Mucosa of descending colon (tissue), 3 donors: ENCODE results near the gene PRRC2B. TPM values are rescaled to one million over a fixed set of nuclear protein-coding genes. Genes with fewer than 3 reads are reported as not detected.
A peak's percentile ranks its signal among the peaks of the same experiment; 100 is the strongest.
"Not testable (repeated sequence)": the region's sequence is repeated elsewhere in the genome, so short reads cannot be mapped to it uniquely, and the experiment has no call there.

Experiments used
- ATAC-seq: fragments of 200-7000 bp; cut with Tn5 transposase; one replicate; pipeline ENCODE4 v1.9.1; 2020; ENCODE audit warnings: mild to moderate bottlenecking, moderate library complexity
- DNase-seq, 3 donors: peaks; one replicate each; pipeline ENCODE4 v3.0.0-alpha.2; 2020
- H3K36me3 ChIP-seq: fragments of 200-600 bp; one replicate; pipeline ENCODE4 v1.8.0; 2021; ENCODE audit warnings: low read depth, mild to moderate bottlenecking
- H3K4me1 ChIP-seq: fragments of 200-600 bp; one replicate; pipeline ENCODE4 v1.8.0; 2021; ENCODE audit warnings: low read depth, mild to moderate bottlenecking
- H3K4me3 ChIP-seq: fragments of 200-600 bp; one replicate; pipeline ENCODE4 v1.8.0; 2021; ENCODE audit warnings: mild to moderate bottlenecking
- H3K9me3 ChIP-seq: fragments of 200-600 bp; one replicate; pipeline ENCODE4 v1.8.0; 2021; ENCODE audit warnings: mild to moderate bottlenecking
- intact Hi-C, 2 donors: fragments of 100-400 bp; cut with DNase I in 1 of 2; cut with micrococcal nuclease in 1 of 2; formaldehyde crosslinking; loops; one replicate each; pipeline versions ENCODE4 v1.11.0 to v1.11.1; 2022; cut with DNase I, micrococcal nuclease
- total RNA-seq, 3 donors: library from RNA; stranded (reverse); fragmentation: NEBNext Ultra II Directional in 2 of 3; extraction: Animal tissue kit (Norgen Biotek cat#: 25700) in 2 of 3; gene quantifications; one replicate each; pipeline versions ENCODE4 v1.2.1 to v1.2.4, GENCODE V29; 2021 to 2023
- TF ChIP-seq, protein P1 (sequence below): fragments of 200-600 bp; IDR thresholded peaks from one replicate; pipeline ENCODE4 v1.8.0; 2022; ENCODE audit warnings: antibody characterized with exemption, mild to moderate bottlenecking
- donor health status: DM: no; HTN: no; CAD: no; lungs with moderate emphysema.
- donor health status: DM: no; HTN: no; CAD: no.
- donor health status: DM: no; HTN: yes; CAD: no.

Gene PRRC2B
- total RNA-seq, 3 donors from 2014 or later, result 105 to 175 (median 113) TPM

DNA sequence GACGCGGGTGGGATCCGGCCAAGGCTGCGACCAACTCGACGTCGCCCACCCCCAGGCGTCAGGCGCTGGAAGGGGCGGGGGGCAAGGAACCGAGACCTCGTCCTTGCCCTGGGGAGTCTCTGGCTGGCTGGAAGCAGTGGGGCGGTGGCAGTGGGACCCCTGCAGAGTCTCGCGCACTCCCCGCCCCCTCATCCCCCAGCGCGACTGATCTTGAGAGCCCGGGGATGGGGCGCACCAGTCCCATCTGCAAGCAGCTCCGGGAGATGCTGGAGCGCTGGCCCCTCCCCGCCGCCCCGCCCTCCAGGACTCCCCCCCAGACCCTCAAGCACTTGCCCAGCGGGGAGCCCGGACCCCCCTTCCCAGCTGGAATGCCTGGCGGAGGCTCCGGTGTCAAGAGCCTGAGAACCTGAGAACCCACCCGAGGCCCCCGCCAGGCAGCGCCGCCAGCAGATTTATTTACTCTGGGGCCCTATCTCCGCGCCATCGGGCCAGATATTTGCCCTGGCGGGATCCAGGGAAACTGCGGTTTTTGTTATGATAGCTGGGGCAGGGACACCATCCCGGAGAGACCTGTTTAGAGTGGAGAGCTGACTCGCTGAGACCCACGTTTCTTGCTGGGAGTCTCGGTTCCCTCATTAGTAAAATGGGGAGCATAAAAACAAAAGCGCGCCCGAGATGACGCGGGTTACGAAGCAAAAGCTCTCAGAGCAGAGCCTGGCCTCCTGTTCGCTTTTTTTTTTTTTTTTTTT is 152.6 kb downstream of the PRRC2B start:
- peaks cover 12% of the 10 kb centered on the region for H3K4me1 ChIP-seq
- TF ChIP-seq, protein P1, sequence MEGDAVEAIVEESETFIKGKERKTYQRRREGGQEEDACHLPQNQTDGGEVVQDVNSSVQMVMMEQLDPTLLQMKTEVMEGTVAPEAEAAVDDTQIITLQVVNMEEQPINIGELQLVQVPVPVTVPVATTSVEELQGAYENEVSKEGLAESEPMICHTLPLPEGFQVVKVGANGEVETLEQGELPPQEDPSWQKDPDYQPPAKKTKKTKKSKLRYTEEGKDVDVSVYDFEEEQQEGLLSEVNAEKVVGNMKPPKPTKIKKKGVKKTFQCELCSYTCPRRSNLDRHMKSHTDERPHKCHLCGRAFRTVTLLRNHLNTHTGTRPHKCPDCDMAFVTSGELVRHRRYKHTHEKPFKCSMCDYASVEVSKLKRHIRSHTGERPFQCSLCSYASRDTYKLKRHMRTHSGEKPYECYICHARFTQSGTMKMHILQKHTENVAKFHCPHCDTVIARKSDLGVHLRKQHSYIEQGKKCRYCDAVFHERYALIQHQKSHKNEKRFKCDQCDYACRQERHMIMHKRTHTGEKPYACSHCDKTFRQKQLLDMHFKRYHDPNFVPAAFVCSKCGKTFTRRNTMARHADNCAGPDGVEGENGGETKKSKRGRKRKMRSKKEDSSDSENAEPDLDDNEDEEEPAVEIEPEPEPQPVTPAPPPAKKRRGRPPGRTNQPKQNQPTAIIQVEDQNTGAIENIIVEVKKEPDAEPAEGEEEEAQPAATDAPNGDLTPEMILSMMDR, result no peak
- DNase-seq (no peak), ATAC-seq (peak; percentile 13)
- no peak overlapping the region for H3K4me3 ChIP-seq
- intact Hi-C loops, result no loop called here
- H3K36me3 ChIP-seq, result no peaks in the 10 kb centered on the region
- H3K9me3 ChIP-seq, result peaks cover 18% of the 10 kb centered on the region

DNA sequence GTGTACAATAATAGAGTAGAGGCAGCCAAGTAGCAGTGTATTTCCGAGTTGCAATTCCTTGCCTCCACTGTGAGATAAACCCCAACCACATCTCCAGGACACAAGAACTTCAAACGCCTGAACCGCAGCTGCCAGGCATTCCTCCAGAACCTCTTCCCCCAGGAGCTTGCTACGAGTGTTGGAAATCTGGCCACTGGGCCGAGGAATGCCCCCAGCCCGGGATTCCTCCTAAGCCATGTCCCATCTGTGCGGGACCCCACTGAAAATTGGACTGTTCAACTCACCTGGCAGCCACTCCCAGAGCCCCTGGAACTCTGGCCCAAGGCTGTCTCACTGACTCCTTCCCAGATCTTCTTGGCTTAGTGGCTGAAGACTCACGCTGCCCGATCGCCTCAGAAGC is 155.3 kb downstream of the PRRC2B start:
- DNase-seq, H3K36me3 ChIP-seq, H3K4me3 ChIP-seq, intact Hi-C loops, ATAC-seq, H3K9me3 ChIP-seq: not testable (repeated sequence)
- peaks cover 12% of the 10 kb centered on the region for H3K4me1 ChIP-seq

Other genes starting within 250 kb of the PRRC2B start
- gene FAM78A, start 117.6 kb upstream of the PRRC2B start, total RNA-seq, result 1 to 10 TPM; 1.4 to 3.9 (median 2.9) TPM
- 1 to 10 TPM in 2 of 3 donors, under 1 TPM in 1; 0.58 to 9.7 (median 1.0) TPM for gene PLPP7, start 104.4 kb upstream of the PRRC2B start, total RNA-seq
- gene POMT1, start 108.8 kb downstream of the PRRC2B start, total RNA-seq, result 10 to 100 TPM; 26.1 to 40.5 (median 35.4) TPM
- 10 to 100 TPM; 25.2 to 43.4 (median 27.4) TPM for gene UCK1, start 137.2 kb downstream of the PRRC2B start, total RNA-seq
- 1 to 10 TPM; 1.9 to 9.4 (median 2.9) TPM for gene PRRT1B, start 151.4 kb downstream of the PRRC2B start, total RNA-seq